ENCODE measurements around the gene PADI6.

PADI6 gene

GRCh38 chr1:17436380-17437174 is 64.6 kb downstream of the PADI6 start:
- no peak for DNase-seq

GRCh38 chr1:17437260-17437579 is 65.2 kb downstream of the PADI6 start:
- DNase-seq = no peak

GRCh38 chr1:17437580-17438317 is 65.8 kb downstream of the PADI6 start:
- DNase-seq = peak; percentile 31 to 67 (median 39)

GRCh38 chr1:17438318-17439249 is 66.6 kb downstream of the PADI6 start:
- DNase-seq = peak; percentile 31 to 77 (median 56)

- DNase-seq = peak; percentile 54 to 89 (median 60)
These were observed 67.5 kb downstream of the PADI6 start, which contains the start of gene RCC2 for GRCh38 chr1:17439250-17440073. Gene RCC2, minus strand, starts transcription at chr1:17439677. Its CDS starts 1,163 bp downstream, at chr1:17438514.

- no peak for DNase-seq
These were observed 68.3 kb downstream of the PADI6 start for GRCh38 chr1:17440074-17440826.

GRCh38 chr1:17440827-17441168 is 68.8 kb downstream of the PADI6 start:
- DNase-seq = no peak

- DNase-seq = peak in 1 of 5 experiments; percentile 26
These were observed 69.4 kb downstream of the PADI6 start for GRCh38 chr1:17441265-17441992.

GRCh38 chr1:17441993-17442357 is 70.0 kb downstream of the PADI6 start:
- DNase-seq = no peak

GRCh38 chr1:17442841-17443240 is 70.8 kb downstream of the PADI6 start:
- DNase-seq = no peak

- DNase-seq = no peak
These were observed 75.6 kb downstream of the PADI6 start for GRCh38 chr1:17447501-17447992.

All from T-helper 2 cell (primary cell).